CD4-positive, alpha-beta T cell treated with Interleukin-12 subunit alpha and Interleukin-12 subunit beta, for 1 hour (primary cell): ENCODE data around the gene CEACAM1.
"Not testable (repeated sequence)": the region's sequence is repeated elsewhere in the genome, so short reads cannot be mapped to it uniquely, and the experiment has no call there.

Experiments
- DNase-seq: peaks from one replicate; pipeline ENCODE4 v3.0.0-alpha.2; 2020

Gene CEACAM1

DNA sequence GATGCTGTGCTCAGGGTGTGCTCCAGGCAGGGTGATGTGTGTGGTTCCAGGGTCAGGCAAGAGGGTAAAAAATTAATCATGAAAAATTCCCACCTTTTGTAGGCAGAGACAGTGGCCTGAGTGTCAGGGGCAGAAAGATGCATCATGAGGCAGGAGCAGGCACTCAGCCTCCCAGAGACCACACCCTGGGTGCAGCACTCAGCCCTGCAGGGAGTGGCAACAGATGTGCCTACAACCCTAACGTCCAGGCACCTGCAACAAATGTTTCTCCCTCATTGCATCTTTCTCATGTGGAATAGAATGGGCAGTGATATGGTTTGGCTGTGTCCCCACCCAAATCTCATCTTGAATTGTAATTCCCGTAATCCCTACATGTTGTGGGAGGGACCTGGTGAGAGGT is 19.6 kb upstream of the CEACAM1 start:
- no peak for DNase-seq

DNA sequence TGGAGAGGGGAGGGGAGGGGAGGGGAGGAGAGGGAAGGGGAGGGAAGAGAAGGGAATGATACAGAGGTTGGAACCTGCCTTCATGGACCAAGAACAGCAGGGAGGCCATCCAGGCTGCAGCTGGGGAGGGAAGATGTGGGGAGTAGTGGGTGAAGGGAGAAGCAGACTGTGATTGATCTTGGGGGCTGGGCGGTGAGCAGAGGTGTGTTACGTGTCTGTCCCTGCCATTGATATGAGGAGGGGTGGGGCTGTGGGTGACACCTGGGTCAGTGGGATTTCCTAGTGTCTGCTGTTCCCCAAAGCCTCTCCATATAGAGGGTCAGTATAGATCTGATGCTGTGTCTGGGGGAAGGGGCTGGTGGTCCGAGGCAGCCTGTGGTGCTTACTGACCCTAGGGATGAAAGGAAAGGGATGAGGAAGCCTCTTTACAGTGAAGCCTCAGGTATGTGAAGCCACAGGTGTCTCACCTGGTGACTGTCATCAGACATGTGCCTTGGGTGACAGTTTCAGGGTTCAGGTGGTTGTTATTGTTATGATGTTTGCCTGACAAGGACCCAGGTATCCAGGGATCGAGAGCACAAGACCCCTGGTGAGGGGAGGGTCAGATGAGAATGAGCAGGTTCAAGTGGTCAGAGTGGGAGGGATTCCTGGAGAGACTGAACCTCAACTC is 18.7 kb upstream of the CEACAM1 start:
- no peak for DNase-seq

DNA sequence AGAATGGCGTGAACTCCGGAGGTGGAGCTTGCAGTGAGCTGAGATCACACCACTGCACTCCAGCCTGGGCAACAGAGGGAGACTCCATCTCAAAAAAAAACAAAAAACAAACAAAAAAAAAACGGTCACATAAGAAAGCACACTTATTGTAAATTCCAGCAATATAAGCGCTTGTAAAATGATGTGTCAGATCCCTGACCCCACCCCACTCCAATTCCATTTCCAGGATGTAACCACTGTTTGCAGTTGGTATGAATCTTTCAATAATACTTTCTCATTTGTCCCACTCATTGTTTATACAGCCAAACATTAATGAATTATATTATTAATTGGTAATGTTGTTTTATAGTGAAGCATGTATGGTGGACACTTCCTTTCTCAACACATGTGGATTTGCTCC is 15.9 kb upstream of the CEACAM1 start:
- DNase-seq: no peak

DNA sequence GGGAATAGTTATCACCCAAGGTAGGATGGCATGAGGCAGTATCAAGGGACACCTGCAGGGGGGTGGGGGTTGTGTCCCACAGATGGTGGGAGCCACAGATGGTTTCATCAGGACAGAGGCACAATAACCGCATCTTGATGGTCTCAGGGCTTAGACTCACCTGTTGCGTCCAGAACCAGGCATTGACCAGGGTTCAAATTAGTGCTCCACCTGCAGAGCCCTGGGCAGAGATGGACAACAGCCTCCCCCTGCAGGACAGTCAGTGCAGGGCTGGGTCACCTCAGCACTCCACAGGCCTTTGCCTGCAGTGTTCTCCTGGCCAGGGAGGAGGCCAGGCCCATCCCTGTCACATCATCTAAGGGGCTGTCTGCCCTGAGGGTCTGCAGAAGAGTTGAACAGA is 14.5 kb upstream of the CEACAM1 start:
- DNase-seq: no peak

DNA sequence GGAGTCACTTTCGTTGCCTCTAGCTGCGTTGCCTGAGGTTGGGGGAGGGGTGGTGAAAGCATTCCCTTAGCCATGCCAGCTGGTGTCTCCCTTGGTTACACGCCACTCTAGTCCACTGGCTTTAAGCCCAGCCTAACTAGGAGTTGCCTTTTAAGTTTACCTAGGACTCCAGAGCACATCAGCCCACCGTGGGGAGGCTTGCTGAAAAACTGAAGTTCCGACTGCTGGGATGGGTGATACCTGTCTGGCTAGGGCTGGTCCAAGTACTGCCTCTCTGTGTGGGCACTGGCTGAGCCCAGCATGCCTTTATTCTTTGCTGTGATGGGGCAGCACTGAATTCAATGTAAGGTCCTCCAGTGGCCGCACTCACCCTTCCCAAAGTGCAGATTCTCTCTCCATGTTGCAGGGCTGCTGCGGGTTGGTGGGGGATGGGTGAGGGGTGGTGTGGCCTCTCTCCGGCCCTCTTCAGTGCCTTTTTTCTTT is 11.8 kb upstream of the CEACAM1 start:
- no peak for DNase-seq

DNA sequence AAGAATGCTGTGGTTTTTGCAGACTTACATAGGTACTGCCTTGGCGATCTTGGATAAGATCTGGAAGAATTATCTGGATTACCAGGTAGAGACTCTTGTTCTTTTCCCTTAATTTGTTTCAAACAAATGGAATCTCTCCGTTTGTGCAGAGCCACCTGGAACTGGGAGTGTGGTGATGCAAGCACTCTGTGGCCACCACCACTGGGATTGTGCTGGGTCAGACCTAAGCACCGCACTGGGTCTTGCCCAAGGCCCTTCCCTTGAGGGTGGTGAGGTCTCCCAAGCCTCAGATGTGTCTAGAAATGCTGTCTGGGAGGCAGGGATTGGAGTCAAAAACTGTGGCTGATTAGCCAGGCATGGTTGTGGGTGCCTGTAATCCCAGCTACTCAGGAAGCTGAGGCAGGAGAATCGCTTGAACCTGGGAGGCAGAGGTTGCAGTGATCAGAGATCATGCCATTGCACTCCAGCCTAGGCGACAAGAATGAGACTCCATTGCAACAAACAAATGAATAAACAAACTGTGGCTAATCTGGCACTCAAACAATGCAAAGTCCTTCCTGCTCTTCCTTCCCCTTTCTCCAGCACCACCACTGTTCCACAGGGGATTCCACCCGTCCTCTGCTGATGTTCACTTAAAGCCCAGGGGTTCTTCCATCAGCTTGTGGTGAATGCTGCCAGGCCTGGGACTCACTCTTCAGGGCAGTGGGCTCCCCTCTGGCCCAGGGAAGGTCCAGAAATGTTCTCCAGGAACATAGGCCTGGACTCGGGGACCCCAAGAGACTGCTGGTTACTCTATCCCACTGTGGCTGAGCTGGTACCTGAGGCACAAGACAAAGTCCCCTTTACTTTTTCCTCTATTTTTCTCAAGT is 10.8 kb upstream of the CEACAM1 start:
- no peak for DNase-seq

DNA sequence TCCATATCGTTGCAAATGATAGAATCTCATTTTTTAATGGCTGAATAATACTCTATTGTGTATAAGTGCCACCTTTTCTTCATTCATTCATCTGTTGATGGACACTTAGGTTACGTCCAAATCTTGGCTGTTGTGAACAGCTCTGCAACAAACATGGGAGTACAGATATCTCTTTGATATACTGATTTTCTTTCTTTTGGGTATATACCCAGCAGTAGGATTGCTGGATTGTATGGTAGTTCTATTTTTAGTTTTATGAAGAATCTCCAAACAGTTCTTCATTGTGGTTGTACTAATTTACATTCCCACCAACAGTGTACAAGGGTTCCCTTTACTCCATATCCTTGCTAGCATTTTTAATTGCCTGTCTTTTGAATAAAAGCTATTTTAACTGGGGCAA is 7.0 kb upstream of the CEACAM1 start:
- DNase-seq: not testable (repeated sequence)

DNA sequence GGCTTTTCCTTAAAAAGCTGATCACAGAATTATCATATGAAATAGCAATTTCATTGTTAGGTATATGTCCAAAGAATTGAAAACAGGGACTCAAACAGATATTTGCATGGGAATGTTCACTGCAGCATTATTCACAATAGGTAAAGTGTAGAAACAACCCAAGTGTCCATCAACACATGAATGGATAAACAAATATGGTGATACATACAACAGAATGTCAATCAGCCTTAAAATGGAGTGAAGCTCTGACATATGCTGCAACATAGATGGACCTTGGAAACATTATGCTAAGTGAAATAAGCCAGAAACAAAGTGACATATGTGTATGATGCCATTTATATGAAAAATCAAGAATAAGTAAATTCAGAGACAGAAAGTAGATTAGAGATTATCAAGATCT is 6.1 kb upstream of the CEACAM1 start:
- DNase-seq: no peak

DNA sequence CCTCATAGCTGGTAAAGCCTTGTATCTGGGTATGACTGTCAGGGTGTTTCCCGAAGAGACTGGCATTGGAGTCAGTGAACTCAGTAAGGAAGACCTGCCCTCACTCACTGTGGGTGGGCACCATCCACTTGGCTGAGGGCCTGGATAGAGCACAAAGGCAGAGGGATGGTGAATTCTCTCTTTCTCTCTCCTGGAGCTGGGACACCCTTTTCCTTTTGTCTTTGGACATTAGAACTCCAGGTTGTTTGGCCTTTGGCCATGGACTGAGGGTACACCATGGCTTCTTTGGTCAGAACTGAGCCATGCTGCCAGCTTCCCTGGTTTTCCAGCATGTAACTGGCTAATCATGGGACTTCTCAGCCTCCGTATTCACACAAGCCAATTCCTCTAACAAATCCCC is 4.6 kb upstream of the CEACAM1 start:
- no peak for DNase-seq

DNA sequence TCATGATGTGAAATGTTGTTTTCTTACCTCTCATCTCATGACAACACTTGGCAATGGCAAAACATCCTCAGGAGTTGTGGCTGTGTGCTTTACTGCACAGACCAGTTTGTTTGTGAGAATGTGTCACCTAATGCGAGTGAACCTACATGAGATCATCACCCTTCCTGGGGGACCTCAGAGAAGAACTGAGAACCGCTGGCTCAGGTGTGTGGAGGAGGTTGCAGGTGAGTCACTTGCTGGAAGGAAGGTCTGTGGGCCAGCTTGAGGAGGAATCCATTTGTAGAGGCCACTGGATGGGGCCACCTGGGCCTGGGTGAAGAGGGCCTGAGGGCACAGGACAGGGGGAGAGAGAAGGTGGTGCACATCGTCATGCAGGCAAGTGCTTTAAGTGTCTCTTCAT is 3.0 kb upstream of the CEACAM1 start:
- DNase-seq: no peak

DNA sequence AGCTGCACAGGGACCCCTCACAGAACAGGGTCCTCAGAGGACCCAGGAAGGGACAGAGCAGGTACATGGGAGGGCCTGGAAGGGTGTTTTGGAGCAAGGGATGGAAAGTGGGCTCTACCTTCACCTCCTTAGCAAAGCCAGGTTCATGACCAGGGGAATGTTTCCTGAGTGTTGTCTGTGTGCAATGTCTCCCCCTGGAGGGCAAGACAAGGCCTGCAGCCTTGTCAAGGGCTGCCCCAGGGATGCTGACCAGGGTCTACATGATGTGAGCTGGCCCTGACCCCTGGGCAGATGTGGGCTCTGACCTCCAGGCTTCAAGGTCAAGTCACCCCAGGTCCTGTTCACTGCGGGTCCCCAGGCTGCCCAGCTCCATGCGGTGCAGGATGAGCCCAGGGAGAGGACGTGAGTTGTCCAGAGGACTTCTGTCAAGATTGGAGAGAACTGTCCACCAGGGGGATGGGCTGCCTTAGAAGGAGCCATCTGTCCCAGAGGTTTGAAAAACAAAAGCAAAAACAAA is 1.0 kb upstream of the CEACAM1 start:
- peak; percentile 75 for DNase-seq

DNA sequence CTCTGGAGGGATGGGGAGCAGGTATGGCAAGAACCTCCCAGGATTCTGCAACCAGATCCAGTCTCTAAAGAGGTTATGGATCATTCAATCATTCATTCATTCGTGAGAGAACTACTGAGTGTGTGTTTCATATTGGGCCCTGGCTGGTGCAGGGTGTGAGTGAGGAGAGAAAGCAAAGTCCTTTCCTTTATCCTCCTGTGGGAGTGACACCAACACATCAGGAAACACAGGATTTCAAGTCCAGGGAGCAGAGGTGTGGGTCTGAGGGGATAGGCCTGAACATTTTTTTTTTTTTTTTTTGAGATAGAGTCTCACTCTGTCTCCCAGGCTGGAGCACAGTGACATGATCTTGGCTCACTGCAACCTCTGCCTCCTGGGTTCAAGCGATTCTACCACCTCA is 3.3 kb downstream of the CEACAM1 start:
- no peak for DNase-seq

DNA sequence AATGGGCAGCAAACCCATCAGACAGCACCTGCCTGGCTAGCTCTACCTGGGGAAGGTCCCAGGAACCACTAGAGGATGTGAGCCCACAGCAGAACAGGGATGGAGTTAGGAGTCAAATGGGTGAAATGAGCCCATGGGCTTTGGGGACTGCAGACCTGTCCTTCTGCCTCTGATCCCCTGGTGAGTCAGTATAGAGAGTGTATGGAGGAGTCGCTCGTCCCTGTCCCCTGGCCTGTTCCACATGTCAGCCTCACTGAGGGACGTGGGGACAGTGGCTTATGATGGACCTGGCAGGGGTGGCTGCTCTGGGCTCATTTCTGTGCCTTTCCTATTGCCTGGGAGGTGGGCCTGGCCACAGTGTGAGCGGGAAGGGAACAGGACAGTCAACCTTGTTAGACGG is 4.0 kb downstream of the CEACAM1 start:
- DNase-seq: no peak

DNA sequence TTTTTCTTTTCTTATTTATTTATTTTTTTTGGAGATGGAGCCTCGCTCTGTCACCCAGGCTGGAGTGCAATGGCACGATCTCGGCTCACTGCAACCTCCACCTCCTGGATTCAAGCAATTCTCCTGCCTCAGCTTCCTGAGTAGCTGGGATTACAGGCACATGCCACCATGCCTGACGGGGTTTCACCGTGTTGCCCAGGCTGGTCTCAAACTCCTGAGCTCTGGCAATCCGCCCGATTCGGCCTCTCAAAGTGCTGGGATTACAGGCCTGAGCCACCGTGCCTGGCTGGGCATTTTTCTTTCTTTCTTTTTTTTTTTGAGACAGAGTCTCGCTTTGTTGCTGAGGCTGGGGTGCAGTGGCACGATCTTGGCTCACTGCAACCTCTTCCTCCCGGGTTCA is 6.0 kb downstream of the CEACAM1 start:
- DNase-seq: not testable (repeated sequence)

DNA sequence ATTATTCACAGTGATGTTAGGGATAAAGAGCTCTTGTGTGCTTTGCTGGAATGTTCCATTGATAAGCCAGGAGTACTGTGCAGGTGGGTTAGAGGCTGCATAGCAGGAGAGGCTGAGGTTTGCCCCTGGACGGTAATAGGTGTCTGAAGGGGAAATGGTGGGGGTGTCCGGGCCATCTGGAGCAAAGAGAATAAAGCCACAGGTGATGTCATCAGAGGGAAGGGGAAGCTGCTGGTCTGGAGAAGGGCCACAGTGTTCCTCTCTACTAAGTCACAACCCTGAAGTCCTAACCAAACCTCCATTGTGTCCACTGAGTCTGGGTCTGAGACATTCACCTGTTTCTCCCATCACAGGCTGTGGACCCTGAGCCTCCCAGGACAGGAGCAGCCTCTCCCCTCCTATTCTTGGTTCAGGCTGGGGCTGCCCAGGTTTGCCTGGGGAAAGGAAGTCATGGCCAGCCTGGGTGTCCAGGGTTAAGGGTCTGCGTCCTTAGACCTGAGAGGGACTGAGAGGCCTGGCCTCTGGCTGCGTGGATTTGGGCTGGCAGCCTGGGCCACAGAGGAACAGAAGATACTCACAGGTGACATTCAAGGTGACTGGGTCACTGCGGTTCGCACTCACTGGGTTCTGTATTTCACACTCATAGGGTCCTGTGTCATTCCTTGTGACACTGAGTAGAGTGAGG is 6.8 kb downstream of the CEACAM1 start:
- no peak for DNase-seq

DNA sequence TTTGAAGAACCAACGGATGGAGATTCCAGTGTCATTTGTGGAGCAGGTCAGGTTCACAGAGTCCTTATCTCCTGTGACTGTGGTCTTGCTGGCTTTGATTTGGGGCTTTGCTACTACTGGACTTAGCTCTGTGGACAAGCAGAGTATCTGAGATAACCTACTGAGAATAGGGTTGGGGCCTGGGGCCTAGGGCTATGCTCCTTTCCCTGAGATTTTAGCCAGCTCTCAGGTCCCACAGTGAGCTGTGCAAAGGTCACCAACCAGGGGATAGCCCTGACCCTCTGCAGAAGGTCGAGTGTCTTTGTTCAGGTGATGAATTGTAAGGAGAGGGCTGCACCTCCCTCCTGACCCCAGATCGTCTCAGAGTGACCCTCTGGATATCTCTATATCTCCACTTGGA is 9.2 kb downstream of the CEACAM1 start:
- DNase-seq: no peak

DNA sequence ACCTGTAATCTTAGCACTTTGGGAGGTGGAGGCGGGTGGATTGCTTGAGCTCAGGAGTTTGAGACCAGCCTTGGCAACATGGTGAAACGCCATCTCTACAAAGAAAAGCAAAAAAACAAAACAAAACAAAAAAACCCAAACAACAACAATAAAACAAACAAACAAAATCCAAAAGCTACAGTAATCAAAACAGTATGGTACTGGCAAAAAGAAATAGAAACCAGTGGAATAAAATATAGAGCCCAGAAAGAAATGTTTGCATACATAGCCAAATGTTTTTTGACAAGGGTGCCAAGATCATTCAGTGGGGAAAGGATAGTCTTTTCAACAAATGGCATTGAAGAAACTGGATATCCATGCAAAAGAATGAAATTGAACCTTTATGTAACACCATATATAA is 11.5 kb downstream of the CEACAM1 start:
- no peak for DNase-seq

DNA sequence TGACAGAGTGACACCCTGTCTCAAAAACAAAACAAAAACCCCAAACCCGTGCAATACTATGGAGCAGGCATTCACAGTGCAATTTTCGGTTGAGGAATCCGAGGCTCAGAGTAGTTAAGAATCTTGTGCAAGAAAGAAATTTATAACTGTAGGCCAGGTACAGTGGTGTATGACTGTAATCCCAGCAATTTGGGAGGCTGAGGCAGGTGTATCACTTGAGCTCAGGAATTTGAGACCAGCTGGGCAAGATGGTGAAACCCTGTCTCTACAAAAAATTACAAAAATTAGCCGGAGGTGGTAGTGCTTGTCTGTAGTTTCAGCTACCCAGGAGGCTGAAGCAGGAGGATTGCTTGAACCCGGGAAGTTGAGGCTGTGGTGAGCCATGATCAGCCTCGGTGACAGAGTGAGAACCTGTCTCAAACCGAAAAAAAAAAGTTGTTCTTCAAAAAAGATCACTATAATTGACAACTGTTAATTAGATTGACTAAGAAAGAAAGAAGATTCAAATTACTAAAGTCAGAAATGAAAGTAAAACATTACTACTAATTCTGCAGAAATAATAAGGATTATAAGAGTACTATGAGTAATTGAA is 12.9 kb downstream of the CEACAM1 start:
- no peak for DNase-seq

DNA sequence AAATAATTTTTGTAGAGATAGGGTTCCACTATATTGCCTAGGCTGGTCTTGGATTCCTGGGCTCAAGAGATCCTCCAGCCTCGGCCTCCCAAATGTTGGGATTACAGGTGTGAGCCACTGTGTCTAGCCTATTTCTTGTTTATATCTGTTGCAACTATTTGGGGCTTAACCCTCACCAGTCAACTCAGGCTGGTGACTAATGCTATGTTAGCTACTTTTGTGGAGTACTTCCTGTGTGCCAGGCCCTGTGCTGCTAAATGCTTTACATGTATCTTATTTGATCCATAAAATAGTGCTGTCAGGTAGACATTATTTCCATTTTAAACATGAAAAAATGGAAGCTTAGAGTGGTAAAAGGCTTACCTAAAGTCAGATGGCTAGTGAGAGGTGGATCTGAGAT is 13.8 kb downstream of the CEACAM1 start:
- DNase-seq: no peak

DNA sequence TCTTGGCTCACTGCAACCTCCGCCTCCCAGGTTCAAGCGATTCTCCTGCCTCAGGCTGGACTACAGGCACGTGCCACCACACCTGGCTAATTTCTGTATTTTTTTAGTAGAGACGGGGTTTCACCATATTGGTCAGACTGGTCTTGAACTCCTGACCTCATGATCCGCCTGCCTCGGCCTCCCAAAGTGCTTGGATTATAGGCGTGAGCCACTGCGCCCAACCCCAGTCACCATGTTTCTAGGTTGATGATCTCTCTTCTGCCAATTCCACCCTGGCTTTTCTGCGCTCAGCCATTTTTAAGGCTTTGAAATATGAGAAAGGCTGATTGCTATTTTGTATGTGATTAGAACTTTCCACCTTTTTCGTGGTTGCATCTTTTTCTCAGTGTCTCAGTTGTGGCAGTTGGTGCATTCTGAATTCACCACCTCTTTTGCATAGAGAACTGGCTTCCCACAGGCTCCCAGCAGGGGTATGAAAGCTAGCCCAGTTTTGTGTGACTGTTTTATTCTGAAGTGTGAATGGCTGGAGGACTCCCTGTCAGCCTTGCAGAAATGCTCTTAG is 15.5 kb downstream of the CEACAM1 start:
- DNase-seq: no peak

DNA sequence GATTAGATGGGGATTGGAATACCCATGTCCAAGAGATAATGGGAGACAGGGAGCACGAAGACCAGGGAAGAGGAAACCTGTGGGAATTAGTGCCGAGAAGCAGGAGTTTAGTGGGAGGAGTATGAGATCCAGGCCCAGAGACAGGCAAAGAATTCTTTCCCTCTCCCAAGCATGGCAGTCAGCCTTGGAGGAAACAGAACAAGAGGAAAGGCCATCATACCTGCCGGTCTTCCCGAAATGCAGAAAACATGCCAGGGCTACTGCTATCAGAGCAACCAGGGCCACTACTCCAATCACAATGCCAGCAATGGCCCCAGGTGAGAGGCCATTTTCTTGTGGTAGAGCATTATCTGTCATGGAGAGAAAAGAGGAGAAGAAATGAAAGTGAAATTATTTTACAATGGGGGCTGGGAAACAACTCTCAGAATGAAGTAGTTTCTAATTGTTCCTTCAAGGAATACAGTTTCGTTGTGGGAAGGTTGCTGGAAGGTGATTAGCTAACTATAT is 16.1 kb downstream of the CEACAM1 start:
- DNase-seq: no peak

DNA sequence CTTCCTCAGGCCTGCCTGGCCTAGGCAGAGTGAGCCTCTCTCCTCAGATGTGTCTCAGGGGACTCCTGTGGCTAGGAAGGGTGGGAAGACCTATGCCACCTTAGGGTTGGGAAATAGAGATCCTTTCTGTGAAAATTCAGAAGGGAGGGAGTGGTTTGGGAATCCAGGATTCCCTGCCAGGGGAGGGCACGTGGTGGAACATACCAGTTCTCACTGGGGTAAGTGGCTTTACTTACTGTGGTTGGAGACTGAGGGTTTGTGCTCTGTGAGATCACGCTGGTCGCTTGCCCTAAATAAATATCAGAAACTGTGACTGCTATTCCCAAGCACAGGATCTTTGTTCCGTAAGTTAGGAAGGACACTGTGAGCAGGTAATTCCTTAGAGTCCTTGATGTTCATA is 16.9 kb downstream of the CEACAM1 start:
- DNase-seq: no peak
